ENCODE measurements around the gene ZNF813. TPM values are rescaled to one million over a fixed set of nuclear protein-coding genes. Genes with fewer than 3 reads are reported as not detected.

Gene ZNF813
- total and polyA plus RNA-seq, 7 donors = 1.2 to 4.2 (median 2.9) TPM

DNA sequence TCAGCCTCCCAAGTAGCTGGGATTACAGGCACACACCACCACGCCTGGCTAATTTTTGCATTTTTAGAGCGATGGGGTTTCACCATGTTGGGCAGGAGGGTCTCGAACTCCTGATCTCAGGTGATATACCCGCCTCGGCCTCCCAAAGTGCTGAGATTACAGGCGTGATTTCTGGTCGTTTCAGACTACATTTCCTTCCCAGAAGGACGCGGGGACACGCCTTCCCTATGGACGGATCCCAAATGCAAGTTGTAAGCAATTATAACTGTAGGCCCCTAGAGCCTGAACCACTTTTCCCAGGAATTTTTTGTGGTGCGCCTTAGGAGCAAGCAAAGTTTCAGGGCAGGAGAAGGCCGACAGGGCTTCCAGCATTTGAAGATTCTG lies 52.6 kb downstream of the ZNF813 start:
- peaks cover 0 to 4% (median 0%) of the 10 kb centered on the region in 4 donors for H3K9me3 ChIP-seq
- peak overlapping the region; percentile 6 to 56 (median 52) for H3K4me3 ChIP-seq
- no peaks in the 10 kb centered on the region for H3K36me3 ChIP-seq
- H3K4me1 ChIP-seq = peaks cover 0 to 14% (median 11%) of the 10 kb centered on the region in 4 donors
- TF ChIP-seq POLR2A (IDR thresholded peaks at IDR 0.05) (no peak), EP300 (IDR thresholded peaks at IDR 0.05) (no peak), POLR2AphosphoS5 (IDR thresholded peaks at IDR 0.05) (no peak)
- TF ChIP-seq, protein P1, sequence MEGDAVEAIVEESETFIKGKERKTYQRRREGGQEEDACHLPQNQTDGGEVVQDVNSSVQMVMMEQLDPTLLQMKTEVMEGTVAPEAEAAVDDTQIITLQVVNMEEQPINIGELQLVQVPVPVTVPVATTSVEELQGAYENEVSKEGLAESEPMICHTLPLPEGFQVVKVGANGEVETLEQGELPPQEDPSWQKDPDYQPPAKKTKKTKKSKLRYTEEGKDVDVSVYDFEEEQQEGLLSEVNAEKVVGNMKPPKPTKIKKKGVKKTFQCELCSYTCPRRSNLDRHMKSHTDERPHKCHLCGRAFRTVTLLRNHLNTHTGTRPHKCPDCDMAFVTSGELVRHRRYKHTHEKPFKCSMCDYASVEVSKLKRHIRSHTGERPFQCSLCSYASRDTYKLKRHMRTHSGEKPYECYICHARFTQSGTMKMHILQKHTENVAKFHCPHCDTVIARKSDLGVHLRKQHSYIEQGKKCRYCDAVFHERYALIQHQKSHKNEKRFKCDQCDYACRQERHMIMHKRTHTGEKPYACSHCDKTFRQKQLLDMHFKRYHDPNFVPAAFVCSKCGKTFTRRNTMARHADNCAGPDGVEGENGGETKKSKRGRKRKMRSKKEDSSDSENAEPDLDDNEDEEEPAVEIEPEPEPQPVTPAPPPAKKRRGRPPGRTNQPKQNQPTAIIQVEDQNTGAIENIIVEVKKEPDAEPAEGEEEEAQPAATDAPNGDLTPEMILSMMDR (IDR thresholded peaks at IDR 0.05) = no peak
- DNase-seq = no peak
- intact Hi-C loops (cut with DNase I) = loop anchor here (5.0 kb wide), 1 partner anchor 53 kb away; the partner anchor contains the start of gene ZNF813
- 70 to 82% methylated on average over 13 of the region's 13 CpGs for WGBS, 2 donors
- peak overlapping the region; percentile 88 to 90 (median 88) for H3K27ac ChIP-seq
- H3K27me3 ChIP-seq = no peaks in the 10 kb centered on the region

DNA sequence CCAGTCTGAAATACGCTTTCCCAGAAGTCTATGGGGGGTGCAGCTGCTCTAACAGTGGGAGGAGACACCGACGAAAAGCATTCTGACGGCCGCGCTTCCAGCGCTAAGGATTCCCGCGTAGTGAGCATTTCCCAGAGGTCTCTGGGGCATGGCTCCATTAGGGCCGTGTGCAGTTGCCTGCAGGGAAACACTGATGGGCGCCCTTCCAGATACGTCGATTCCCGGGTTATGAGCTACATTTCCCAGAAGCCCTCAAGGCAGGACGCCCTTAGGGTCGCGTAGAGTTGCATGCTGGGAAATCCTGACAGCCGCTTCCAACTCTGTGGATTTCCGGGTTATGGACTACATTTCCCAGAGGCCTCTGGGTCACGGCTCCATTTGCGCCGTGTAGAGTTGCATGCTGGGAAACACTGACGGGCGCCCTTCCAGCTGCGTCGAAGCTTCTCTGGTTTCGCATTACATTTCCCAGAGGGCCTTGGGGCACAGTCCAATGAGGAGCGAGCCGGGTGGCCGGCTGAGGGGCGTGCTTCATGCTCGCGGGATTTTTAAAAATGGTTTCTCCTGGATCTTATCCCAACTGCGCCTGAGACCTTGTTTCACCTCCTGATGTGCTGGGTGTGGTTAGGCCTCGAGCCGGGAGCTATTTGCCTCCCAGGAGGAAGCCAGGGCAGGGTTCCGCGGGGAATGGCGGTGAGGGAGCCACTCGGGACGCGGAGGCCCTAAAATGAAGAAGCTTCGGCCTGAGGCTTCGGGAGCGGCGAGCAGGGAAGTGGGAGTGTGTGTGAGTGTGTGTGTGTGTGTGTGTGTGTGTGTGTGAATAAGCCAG lies 53.2 kb downstream of the ZNF813 start:
- Histone ChIP-seq H3K36me3 (no peaks in the 10 kb centered on the region), H3K9me3 (peaks cover 0 to 4% (median 2%) of the 10 kb centered on the region in 4 donors), H3K4me3 (peak overlapping the region; percentile 38 to 56 (median 52)), H3K4me1 (peaks cover 0 to 14% (median 11%) of the 10 kb centered on the region in 4 donors), H3K27me3 (no peaks in the 10 kb centered on the region), H3K27ac (peak overlapping the region; percentile 88 to 90 (median 88))
- WGBS, 2 donors = 1 to 3% methylated on average over 46 of the region's 46 CpGs
- TF ChIP-seq POLR2A (IDR thresholded peaks at IDR 0.05) = no peak
- TF ChIP-seq, protein P1 (IDR thresholded peaks at IDR 0.05) = no peak
- TF ChIP-seq POLR2AphosphoS5 (IDR thresholded peaks at IDR 0.05) = peak in 3 of 4 donors; percentile 79 to 97 (median 83)
- TF ChIP-seq EP300 (IDR thresholded peaks at IDR 0.05) = peak; percentile 46 to 98 (median 86)
- intact Hi-C loops (cut with DNase I) = loop anchor here (5.0 kb wide), 1 partner anchor 53 kb away; the partner anchor contains the start of gene ZNF813
- DNase-seq = peak; percentile 99

DNA sequence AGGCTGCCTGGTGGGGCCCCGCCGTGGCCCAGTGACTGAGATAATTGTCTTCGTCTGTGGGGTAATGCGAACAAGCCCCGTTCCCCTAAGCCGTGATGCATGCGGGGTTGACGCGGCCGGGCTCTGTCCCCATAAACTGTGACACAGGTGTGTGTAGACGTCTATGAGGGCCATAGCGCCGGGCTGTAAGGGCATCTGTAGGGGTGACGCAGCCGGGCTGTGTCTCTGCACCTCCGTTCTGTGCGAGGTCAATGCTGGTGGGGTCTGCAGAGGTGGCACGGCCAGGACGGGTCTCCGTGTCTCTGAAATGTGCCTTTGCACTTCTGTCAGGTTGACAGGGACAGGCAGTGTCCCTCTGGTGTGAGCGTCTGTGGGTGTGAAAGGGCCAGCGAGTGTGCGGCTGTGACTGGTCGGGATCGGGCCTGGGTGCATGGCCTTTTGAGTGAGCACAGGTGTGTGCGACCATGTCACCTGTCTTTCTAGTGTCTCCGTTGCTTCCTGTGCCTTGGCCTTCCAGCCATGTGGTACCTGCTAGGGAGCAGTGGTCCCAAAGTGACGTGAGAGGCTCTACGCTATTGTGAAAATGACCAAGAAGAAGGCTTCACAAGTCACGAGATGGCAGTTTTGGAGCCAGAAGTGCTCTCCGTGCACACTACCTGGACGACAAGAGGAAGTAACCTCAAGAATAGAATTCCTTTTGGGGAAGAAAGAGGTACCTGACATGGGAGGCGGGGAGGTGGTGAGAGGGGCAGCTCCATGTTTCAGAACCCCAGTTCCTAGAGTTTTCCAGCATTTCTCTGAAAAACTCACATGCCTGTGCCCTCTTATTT lies 54.1 kb downstream of the ZNF813 start:
- no peak for TF ChIP-seq POLR2A (IDR thresholded peaks at IDR 0.05)
- no peak for TF ChIP-seq POLR2AphosphoS5 (IDR thresholded peaks at IDR 0.05)
- TF ChIP-seq EP300 (IDR thresholded peaks at IDR 0.05) = no peak
- TF ChIP-seq, protein P1 (IDR thresholded peaks at IDR 0.05) = no peak
- Histone ChIP-seq H3K27ac (peak overlapping the region in 3 of 4 donors; percentile 88), H3K9me3 (peaks cover 0 to 5% (median 2%) of the 10 kb centered on the region in 4 donors), H3K4me1 (peaks cover 0 to 14% (median 11%) of the 10 kb centered on the region in 4 donors), H3K36me3 (no peaks in the 10 kb centered on the region), H3K27me3 (no peaks in the 10 kb centered on the region), H3K4me3 (peak overlapping the region; percentile 38 to 56 (median 52))
- DNase-seq = no peak
- intact Hi-C loops (cut with DNase I) = loop anchor here (5.0 kb wide), 1 partner anchor 54 kb away; the partner anchor contains the start of gene ZNF813
- WGBS, 2 donors = 20 to 31% methylated on average over 33 of the region's 33 CpGs

DNA sequence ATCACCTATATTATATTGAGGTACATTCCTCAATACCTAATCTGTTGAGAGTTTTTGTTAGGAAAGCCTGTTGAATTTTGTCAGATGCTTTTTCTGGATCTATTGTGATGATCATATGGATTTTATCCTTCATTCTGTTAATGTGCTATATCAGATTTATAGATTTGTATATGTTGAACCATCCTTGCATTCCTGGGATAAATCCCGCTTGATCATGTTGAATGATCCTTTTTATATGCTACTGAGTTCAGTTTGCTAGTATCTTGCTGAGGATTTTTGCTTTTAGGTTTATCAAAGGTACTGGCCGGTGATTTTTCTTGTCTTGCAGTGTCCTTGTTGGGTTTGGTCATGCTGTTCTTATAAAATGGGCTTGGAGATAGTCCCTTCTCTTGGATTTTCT lies 58.4 kb downstream of the ZNF813 start:
- WGBS, 2 donors = 95 to 97% methylated on average over 2 of the region's 2 CpGs
- TF ChIP-seq POLR2AphosphoS5 (IDR thresholded peaks at IDR 0.05) (no peak), EP300 (IDR thresholded peaks at IDR 0.05) (no peak), POLR2A (IDR thresholded peaks at IDR 0.05) (no peak)
- TF ChIP-seq, protein P1 (IDR thresholded peaks at IDR 0.05) = no peak
- Histone ChIP-seq H3K27me3 (no peaks in the 10 kb centered on the region), H3K27ac (no peak overlapping the region), H3K4me1 (peaks cover 0 to 9% (median 8%) of the 10 kb centered on the region in 4 donors), H3K9me3 (peaks cover 0 to 5% (median 0%) of the 10 kb centered on the region in 4 donors), H3K4me3 (no peak overlapping the region), H3K36me3 (no peaks in the 10 kb centered on the region)
- intact Hi-C loops (cut with DNase I) = no loop called here
- DNase-seq = no peak

Measured in sigmoid colon (tissue), 7 donors.